Uterus (tissue), 2 donors: Measurements from ENCODE around the gene DZIP1.

Source experiments
- POLR2A ChIP-seq, 2 donors: fragments of 450-650 bp; IDR thresholded peaks; one replicate each; pipeline ENCODE4 v1.6.1; 2016; ENCODE audit warnings: antibody characterized with exemption in 2 of 2, mild to moderate bottlenecking in 1 of 2, moderate library complexity in 1 of 2
- TF ChIP-seq, protein P1 (sequence below), 4 experiments: fragments of 200-600 bp in 2 of 4; fragments of 450-650 bp in 2 of 4; sonication (generic) in 2 of 4; IDR thresholded peaks; one replicate each; pipeline ENCODE4 v1.5.1; 2016 to 2019; ENCODE audit warnings: antibody characterized with exemption in 4 of 4, mild to moderate bottlenecking in 2 of 4, moderate library complexity in 1 of 4

- TF ChIP-seq, protein P1, sequence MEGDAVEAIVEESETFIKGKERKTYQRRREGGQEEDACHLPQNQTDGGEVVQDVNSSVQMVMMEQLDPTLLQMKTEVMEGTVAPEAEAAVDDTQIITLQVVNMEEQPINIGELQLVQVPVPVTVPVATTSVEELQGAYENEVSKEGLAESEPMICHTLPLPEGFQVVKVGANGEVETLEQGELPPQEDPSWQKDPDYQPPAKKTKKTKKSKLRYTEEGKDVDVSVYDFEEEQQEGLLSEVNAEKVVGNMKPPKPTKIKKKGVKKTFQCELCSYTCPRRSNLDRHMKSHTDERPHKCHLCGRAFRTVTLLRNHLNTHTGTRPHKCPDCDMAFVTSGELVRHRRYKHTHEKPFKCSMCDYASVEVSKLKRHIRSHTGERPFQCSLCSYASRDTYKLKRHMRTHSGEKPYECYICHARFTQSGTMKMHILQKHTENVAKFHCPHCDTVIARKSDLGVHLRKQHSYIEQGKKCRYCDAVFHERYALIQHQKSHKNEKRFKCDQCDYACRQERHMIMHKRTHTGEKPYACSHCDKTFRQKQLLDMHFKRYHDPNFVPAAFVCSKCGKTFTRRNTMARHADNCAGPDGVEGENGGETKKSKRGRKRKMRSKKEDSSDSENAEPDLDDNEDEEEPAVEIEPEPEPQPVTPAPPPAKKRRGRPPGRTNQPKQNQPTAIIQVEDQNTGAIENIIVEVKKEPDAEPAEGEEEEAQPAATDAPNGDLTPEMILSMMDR (IDR thresholded peaks at IDR 0.05): no peak
- no peak for TF ChIP-seq POLR2A (IDR thresholded peaks at IDR 0.05)
Observed at GRCh38 chr13:95552539-95553441, 91.7 kb downstream of the DZIP1 start, which contains the start of gene CLDN10.
